Measurements from ENCODE around the gene FES.

Gene FES

GRCh38 chr15:90911906-90912769, 27.8 kb downstream of the FES start:
- H3K27ac ChIP-seq (ENCODE audit: low read depth, low read length, severe bottlenecking): no peak overlapping the region
- peaks cover 10% of the 10 kb centered on the region for H3K4me1 ChIP-seq (ENCODE audit: control insufficient read depth, insufficient read depth, low read length, poor library complexity, severe bottlenecking)
- H3K9me3 ChIP-seq (ENCODE audit: control insufficient read depth, low read length): no peaks in the 10 kb centered on the region
- H3K36me3 ChIP-seq (ENCODE audit: control insufficient read depth, insufficient read depth, low read length): peaks cover 43% of the 10 kb centered on the region
- H3K4me3 ChIP-seq (ENCODE audit: extremely low read depth, insufficient read depth, low read length, poor library complexity, severe bottlenecking): no peak overlapping the region
- 96 to 97% methylated on average over 27 to 30 of the region's 30 CpGs for WGBS, 2 experiments (ENCODE audit: insufficient coverage in 2 of 2)

DNA sequence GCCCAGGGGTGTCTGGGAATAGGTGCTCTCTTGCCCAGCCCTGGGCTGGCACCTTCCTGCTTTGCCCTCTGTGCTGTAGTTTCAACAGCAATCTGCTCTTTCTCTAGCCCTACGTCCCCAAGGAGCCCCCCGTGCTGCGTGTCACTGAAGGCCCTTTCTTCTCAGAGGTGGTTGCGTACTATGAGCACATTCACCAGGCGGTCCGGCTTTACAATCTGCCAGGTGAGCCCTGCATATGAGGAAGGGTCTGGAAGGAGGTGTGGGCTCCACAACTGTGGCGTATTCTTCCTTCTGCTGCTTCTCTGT, 28.4 kb downstream of the FES start:
- no peaks in the 10 kb centered on the region for H3K9me3 ChIP-seq (ENCODE audit: control insufficient read depth, low read length)
- peaks cover 10% of the 10 kb centered on the region for H3K4me1 ChIP-seq (ENCODE audit: control insufficient read depth, insufficient read depth, low read length, poor library complexity, severe bottlenecking)
- H3K4me3 ChIP-seq (ENCODE audit: extremely low read depth, insufficient read depth, low read length, poor library complexity, severe bottlenecking): no peak overlapping the region
- peaks cover 38% of the 10 kb centered on the region for H3K36me3 ChIP-seq (ENCODE audit: control insufficient read depth, insufficient read depth, low read length)
- H3K27ac ChIP-seq (ENCODE audit: low read depth, low read length, severe bottlenecking): no peak overlapping the region
- WGBS, 2 experiments (ENCODE audit: insufficient coverage in 2 of 2): 97 to 98% methylated on average over 6 of the region's 7 CpGs

DNA sequence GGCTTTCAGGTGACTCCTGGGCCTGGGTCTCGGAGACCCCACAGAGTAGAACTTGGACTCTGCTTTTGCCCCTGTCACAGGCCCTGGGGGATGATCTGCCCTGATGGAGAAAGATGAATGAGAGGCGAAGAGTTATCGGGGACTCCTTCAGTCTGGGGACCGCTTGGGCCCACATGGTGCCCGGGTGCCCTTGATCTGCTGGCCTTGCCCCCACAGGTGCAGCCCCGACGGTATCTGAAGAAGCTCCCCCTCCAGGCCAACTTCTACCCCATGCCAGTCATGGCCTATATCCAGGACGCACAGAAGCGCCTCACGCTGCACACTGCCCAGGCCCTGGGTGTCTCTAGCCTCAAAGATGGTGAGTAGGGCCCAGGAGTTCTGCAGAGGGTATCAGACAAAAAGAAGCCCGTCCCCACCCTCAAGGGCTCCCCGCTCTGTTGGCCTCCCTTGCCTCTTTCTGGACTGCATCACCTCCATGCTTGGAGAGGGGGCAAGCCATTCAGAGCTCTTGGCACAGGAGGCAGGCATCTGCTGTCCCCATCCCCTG, 29.2 kb downstream of the FES start:
- H3K4me1 ChIP-seq (ENCODE audit: control insufficient read depth, insufficient read depth, low read length, poor library complexity, severe bottlenecking): peaks cover 10% of the 10 kb centered on the region
- no peak overlapping the region for H3K27ac ChIP-seq (ENCODE audit: low read depth, low read length, severe bottlenecking)
- no peaks in the 10 kb centered on the region for H3K9me3 ChIP-seq (ENCODE audit: control insufficient read depth, low read length)
- WGBS, 2 experiments (ENCODE audit: insufficient coverage in 2 of 2): 88 to 95% methylated on average over 9 to 11 of the region's 12 CpGs
- no peak overlapping the region for H3K4me3 ChIP-seq (ENCODE audit: extremely low read depth, insufficient read depth, low read length, poor library complexity, severe bottlenecking)
- peaks cover 42% of the 10 kb centered on the region for H3K36me3 ChIP-seq (ENCODE audit: control insufficient read depth, insufficient read depth, low read length)

DNA sequence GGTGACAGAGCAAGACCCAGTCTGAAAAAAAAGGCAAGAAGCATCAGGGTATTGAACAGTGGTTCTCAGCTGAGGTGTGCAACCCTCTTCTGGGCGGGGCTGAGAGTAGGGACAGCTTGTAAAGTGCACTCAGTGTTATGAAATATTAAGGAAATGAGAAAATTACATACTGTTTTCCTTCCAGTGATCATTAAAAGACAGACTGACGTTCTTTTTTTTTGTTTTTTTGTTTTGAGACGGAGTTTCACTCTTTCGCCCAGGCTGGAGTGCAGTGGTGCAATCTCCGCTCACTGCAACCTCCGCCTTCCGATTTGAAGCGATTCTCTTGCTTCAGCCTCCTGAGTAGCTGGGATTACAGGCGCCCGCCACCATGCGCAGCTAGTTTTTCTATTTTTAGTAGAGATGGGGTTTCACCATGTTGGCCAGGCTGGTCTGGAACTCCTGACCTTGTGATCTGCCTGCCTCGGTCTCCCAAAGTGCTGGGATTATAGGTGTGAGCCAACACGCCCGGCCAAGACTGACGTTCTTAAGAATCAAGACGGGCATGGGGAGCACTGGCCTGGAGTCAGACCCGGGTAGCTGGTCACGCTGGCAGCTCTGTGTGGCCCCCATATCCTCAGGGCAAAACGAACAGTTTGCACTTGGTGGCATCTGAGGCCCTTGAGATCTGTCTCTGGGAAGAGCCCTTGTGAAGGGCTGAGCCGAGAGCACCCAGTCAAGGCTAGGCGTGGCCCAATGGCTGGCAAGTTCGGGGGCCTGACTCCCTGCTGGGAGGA, 30.2 kb downstream of the FES start:
- H3K27ac ChIP-seq (ENCODE audit: low read depth, low read length, severe bottlenecking): no peak overlapping the region
- H3K4me1 ChIP-seq (ENCODE audit: control insufficient read depth, insufficient read depth, low read length, poor library complexity, severe bottlenecking): peaks cover 10% of the 10 kb centered on the region
- 92 to 94% methylated on average over 18 to 20 of the region's 22 CpGs for WGBS, 2 experiments (ENCODE audit: insufficient coverage in 2 of 2)
- no peak overlapping the region for H3K4me3 ChIP-seq (ENCODE audit: extremely low read depth, insufficient read depth, low read length, poor library complexity, severe bottlenecking)
- H3K36me3 ChIP-seq (ENCODE audit: control insufficient read depth, insufficient read depth, low read length): peaks cover 43% of the 10 kb centered on the region
- no peaks in the 10 kb centered on the region for H3K9me3 ChIP-seq (ENCODE audit: control insufficient read depth, low read length)

DNA sequence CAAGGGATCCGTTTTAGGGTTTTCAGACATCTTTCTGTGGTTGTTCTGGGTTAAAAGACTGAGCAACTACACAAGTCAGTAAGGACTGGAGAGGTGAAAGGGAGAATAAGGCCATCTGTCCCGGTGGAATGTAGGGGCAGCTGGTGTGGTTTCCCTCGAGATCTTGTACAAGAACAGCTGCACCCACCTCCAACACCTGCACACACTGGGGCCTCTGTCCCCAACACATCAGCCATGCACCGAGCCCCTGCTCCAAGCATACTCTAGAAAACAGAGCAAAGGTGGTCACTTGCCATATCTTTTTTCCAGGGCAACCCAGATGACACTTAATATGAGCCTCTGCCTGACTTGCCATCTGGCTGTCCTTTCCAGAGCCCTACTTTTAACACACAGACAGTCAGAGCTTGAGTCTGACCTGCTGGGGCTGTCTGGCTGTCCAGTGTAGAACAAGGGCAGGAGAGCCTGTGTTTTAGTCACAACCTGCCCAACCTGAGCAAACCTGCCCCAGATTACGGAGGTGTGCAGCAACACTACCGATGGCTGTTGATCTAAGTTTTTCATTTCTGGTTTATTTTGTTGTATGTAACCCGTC, 31.0 kb downstream of the FES start:
- Histone ChIP-seq H3K36me3 (ENCODE audit: control insufficient read depth, insufficient read depth, low read length) (peaks cover 51% of the 10 kb centered on the region), H3K4me3 (ENCODE audit: extremely low read depth, insufficient read depth, low read length, poor library complexity, severe bottlenecking) (no peak overlapping the region), H3K27ac (ENCODE audit: low read depth, low read length, severe bottlenecking) (peak overlapping the region; percentile 1), H3K4me1 (ENCODE audit: control insufficient read depth, insufficient read depth, low read length, poor library complexity, severe bottlenecking) (peaks cover 10% of the 10 kb centered on the region), H3K9me3 (ENCODE audit: control insufficient read depth, low read length) (no peaks in the 10 kb centered on the region)
- WGBS, 2 experiments (ENCODE audit: insufficient coverage in 2 of 2): 91 to 97% methylated on average over 4 to 6 of the region's 7 CpGs

GRCh38 chr15:90915808-90916440, 31.6 kb downstream of the FES start:
- WGBS, 2 experiments (ENCODE audit: insufficient coverage in 2 of 2): 80% methylated on average over 13 to 24 of the region's 25 CpGs
- Histone ChIP-seq H3K4me3 (ENCODE audit: extremely low read depth, insufficient read depth, low read length, poor library complexity, severe bottlenecking) (no peak overlapping the region), H3K27ac (ENCODE audit: low read depth, low read length, severe bottlenecking) (peak overlapping the region; percentile 1), H3K9me3 (ENCODE audit: control insufficient read depth, low read length) (no peaks in the 10 kb centered on the region), H3K4me1 (ENCODE audit: control insufficient read depth, insufficient read depth, low read length, poor library complexity, severe bottlenecking) (peaks cover 10% of the 10 kb centered on the region), H3K36me3 (ENCODE audit: control insufficient read depth, insufficient read depth, low read length) (peaks cover 52% of the 10 kb centered on the region)

DNA sequence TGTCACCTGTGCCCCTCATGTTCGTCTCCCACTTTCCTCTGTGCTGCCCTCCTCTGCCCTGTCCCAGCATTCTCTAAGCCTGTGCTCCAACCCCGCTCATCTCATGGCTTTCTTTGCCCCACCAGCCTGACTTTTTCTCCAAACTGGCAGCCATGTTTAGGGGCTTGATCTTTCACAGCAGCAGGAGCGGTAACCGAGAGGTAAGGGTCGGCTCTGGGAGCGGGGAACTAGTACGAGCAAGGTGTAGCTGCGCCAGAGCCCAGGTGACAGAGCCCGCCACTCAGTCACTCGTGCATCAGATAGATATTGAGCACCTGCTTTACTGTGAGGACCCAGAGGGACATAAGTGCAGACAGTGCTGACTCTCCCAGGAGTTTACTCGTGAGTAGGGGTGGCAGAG, 32.2 kb downstream of the FES start:
- H3K4me3 ChIP-seq (ENCODE audit: extremely low read depth, insufficient read depth, low read length, poor library complexity, severe bottlenecking): no peak overlapping the region
- H3K4me1 ChIP-seq (ENCODE audit: control insufficient read depth, insufficient read depth, low read length, poor library complexity, severe bottlenecking): peaks cover 10% of the 10 kb centered on the region
- no peak overlapping the region for H3K27ac ChIP-seq (ENCODE audit: low read depth, low read length, severe bottlenecking)
- 92% methylated on average over 10 to 11 of the region's 11 CpGs for WGBS, 2 experiments (ENCODE audit: insufficient coverage in 2 of 2)
- H3K36me3 ChIP-seq (ENCODE audit: control insufficient read depth, insufficient read depth, low read length): peaks cover 53% of the 10 kb centered on the region
- no peaks in the 10 kb centered on the region for H3K9me3 ChIP-seq (ENCODE audit: control insufficient read depth, low read length)

DNA sequence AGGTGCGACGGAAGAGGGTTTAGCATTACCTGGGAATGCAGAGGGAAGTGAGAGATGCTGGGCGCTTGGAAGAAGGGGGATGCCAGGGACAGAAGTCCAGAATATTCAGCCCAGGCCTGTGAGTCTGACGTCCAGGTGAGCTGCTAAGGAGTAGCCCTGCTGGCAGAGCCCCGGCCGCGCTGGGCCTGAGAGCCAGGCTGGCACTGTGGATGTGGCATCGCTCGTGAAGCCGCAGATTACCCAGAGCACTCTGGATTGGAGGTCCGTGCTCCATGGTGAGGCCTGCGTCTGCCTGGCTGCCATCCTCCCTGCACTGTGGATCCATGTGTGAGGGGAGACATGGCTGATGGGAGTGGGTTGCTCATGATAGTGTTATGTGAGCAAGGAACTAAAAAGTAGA, 33.3 kb downstream of the FES start:
- peaks cover 43% of the 10 kb centered on the region for H3K36me3 ChIP-seq (ENCODE audit: control insufficient read depth, insufficient read depth, low read length)
- no peaks in the 10 kb centered on the region for H3K9me3 ChIP-seq (ENCODE audit: control insufficient read depth, low read length)
- peaks cover 10% of the 10 kb centered on the region for H3K4me1 ChIP-seq (ENCODE audit: control insufficient read depth, insufficient read depth, low read length, poor library complexity, severe bottlenecking)
- no peak overlapping the region for H3K4me3 ChIP-seq (ENCODE audit: extremely low read depth, insufficient read depth, low read length, poor library complexity, severe bottlenecking)
- WGBS, 2 experiments (ENCODE audit: insufficient coverage in 2 of 2): 90 to 97% methylated on average over 10 to 12 of the region's 12 CpGs
- H3K27ac ChIP-seq (ENCODE audit: low read depth, low read length, severe bottlenecking): no peak overlapping the region

DNA sequence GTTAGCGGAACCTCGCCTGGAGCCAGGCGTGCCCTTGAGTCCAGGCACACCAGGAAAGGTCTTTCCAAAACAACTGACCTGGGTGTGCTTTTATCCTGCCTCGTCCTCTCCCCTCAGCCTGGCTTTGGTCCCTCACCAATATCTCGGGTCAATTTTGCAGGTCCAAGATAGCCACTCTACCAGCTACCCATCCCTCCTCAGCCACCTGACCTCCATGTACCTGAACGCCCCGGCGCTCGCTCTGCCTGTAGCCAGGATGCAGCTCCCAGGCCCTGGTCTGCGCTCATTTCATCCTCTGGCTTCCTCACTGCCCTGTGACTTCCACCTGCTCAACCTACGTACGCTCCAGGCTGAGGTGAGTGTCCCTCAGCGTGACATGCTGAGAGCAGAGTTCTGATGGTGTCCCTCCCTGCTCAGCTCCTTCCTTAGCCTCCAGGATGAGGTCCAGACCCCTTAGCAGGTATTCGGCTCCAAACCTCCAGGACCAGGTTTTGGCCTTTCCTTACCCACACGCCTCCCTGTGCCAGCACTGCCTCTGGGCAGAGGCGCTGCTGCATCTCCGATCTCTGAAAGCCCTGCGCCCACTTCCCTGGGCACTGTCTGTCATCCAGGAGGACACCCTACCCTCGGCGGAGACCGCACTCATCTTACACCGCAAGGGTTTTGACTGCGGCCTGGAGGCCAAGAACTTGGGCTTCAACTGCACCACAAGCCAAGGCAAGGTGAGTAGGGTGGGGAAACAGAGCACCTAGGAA, 33.9 kb downstream of the FES start:
- H3K4me3 ChIP-seq (ENCODE audit: extremely low read depth, insufficient read depth, low read length, poor library complexity, severe bottlenecking): no peak overlapping the region
- H3K4me1 ChIP-seq (ENCODE audit: control insufficient read depth, insufficient read depth, low read length, poor library complexity, severe bottlenecking): peaks cover 10% of the 10 kb centered on the region
- WGBS, 2 experiments (ENCODE audit: insufficient coverage in 2 of 2): 95 to 98% methylated on average over 15 to 23 of the region's 23 CpGs
- H3K27ac ChIP-seq (ENCODE audit: low read depth, low read length, severe bottlenecking): no peak overlapping the region
- H3K36me3 ChIP-seq (ENCODE audit: control insufficient read depth, insufficient read depth, low read length): peaks cover 37% of the 10 kb centered on the region
- H3K9me3 ChIP-seq (ENCODE audit: control insufficient read depth, low read length): no peaks in the 10 kb centered on the region

GRCh38 chr15:90918835-90919234, 34.5 kb downstream of the FES start:
- Histone ChIP-seq H3K36me3 (ENCODE audit: control insufficient read depth, insufficient read depth, low read length) (peaks cover 30% of the 10 kb centered on the region), H3K4me3 (ENCODE audit: extremely low read depth, insufficient read depth, low read length, poor library complexity, severe bottlenecking) (no peak overlapping the region), H3K27ac (ENCODE audit: low read depth, low read length, severe bottlenecking) (no peak overlapping the region), H3K9me3 (ENCODE audit: control insufficient read depth, low read length) (no peaks in the 10 kb centered on the region), H3K4me1 (ENCODE audit: control insufficient read depth, insufficient read depth, low read length, poor library complexity, severe bottlenecking) (peaks cover 10% of the 10 kb centered on the region)
- 96 to 98% methylated on average over 6 of the region's 6 CpGs for WGBS, 2 experiments (ENCODE audit: insufficient coverage in 2 of 2)

All from mesodermal cell (in vitro differentiated cells).